K562 (cell line): ENCODE results near the gene SH3YL1. TPM values are rescaled to one million over a fixed set of nuclear protein-coding genes. Genes with fewer than 3 reads are reported as not detected.

ENCODE experiments used
- ATAC-seq: fragments of 200-7000 bp; cut with Tn5 transposase; 3 replicates; pipeline ENCODE4 v1.9.1; 2020; ENCODE audit warnings: moderate library complexity
- BruUV-seq: library from RNA; stranded (reverse); fragments of 400-500 nt; replicated peaks from 2 replicates; lab custom pipeline; 2021; lab: Mats Ljungman, UMichigan
- CTCF ChIA-PET: fragments of 300-600 bp; formaldehyde crosslinking; extraction: SDS; loops from one replicate; lab custom pipeline; 2021; ENCODE audit warnings: low intra/inter-chr PET ratio; lab: Yijun Ruan, JAX
- POLR2A ChIA-PET: fragments of 300-600, 350-650 bp; sonication (Branson Sonifier 250); formaldehyde crosslinking; extraction: SDS; loops from one replicate; lab custom pipeline; 2021; ENCODE audit warnings: antibody characterized with exemption, inconsistent platforms; lab: Yijun Ruan, JAX
- DNase-seq, 4 experiments: peaks; one replicate each; pipeline versions ENCODE4 v3.0.0 to v3.0.0-alpha.2; 2011 to 2018; ENCODE audit warnings: low spot score in 3 of 4, mixed read lengths in 3 of 4; ENCODE audit errors: extremely low read depth in 1 of 4
- FAIRE-seq: peaks from 2 replicates; lab custom pipeline; 2011; peaks lifted over from hg19 to GRCh38; lab: Jason Lieb, UNC
- H2AFZ ChIP-seq: 2 replicates; pipeline ENCODE4 v1.6.0; 2011; ENCODE audit warnings: low read depth, low read length, control low read depth, inconsistent platforms
- H3K27ac ChIP-seq: fragments of 200-600 bp; 3 replicates; pipeline ENCODE4 v1.8.0; 2011; ENCODE audit warnings: low read depth, mild to moderate bottlenecking, control low read depth, inconsistent platforms, low read length, moderate library complexity, mixed read lengths; ENCODE audit errors: extremely low read depth
- H3K27me3 ChIP-seq, 2 experiments: fragments of 300-600 bp in 1 of 2; 2 replicates in 1 of 2; 3 replicates in 1 of 2; pipeline versions ENCODE4 v1.6.0 to v1.8.0; 2011; ENCODE audit warnings: inconsistent platforms in 2 of 2, low read length in 2 of 2, mild to moderate bottlenecking in 1 of 2, mixed read lengths in 1 of 2, moderate library complexity in 1 of 2; ENCODE audit not compliant: control insufficient read depth in 2 of 2, insufficient read depth in 2 of 2
- H3K36me3 ChIP-seq: fragments of 300-600 bp; 3 replicates; pipeline ENCODE4 v1.8.0; 2011; ENCODE audit warnings: mild to moderate bottlenecking, low read length, inconsistent platforms; ENCODE audit not compliant: control insufficient read depth, insufficient read depth
- H3K4me1 ChIP-seq, 2 experiments: fragments of 200-600 bp in 1 of 2; replicated peaks in 1 of 2; 2 replicates in 1 of 2; 3 replicates in 1 of 2; pipeline versions ENCODE4 v1.5.1 to v1.8.0; 2011; ENCODE audit warnings: inconsistent platforms in 2 of 2, low read length in 2 of 2, mild to moderate bottlenecking in 1 of 2, mixed read lengths in 1 of 2, moderate library complexity in 1 of 2; ENCODE audit not compliant: control insufficient read depth in 2 of 2, insufficient read depth in 2 of 2
- H3K4me2 ChIP-seq: 2 replicates; pipeline ENCODE4 v1.6.1; 2011; ENCODE audit warnings: low read length, control low read depth, inconsistent platforms, mixed read lengths; ENCODE audit not compliant: insufficient read depth
- H3K4me3 ChIP-seq: fragments of 200-600 bp; sonication (generic), shearing (Covaris generic); 2 replicates; pipeline ENCODE4 v1.5.1; 2016; ENCODE audit warnings: control low read depth, inconsistent platforms
- H3K79me2 ChIP-seq: fragments of 200-600 bp; 3 replicates; pipeline ENCODE4 v1.8.0; 2011; ENCODE audit warnings: low read length, inconsistent platforms; ENCODE audit not compliant: control insufficient read depth, insufficient read depth
- H3K9ac ChIP-seq, 2 experiments: 2 replicates each; pipeline versions ENCODE4 v1.6.0 to v1.6.1; 2011; ENCODE audit warnings: low read depth in 2 of 2, low read length in 2 of 2, control low read depth in 1 of 2, inconsistent platforms in 1 of 2, mild to moderate bottlenecking in 1 of 2, mixed read lengths in 1 of 2; ENCODE audit not compliant: insufficient read depth in 1 of 2
- H3K9me1 ChIP-seq: one replicate; pipeline ENCODE4 v1.6.0; 2011; ENCODE audit warnings: inconsistent platforms, mild to moderate bottlenecking, low read length, moderate library complexity; ENCODE audit not compliant: control insufficient read depth, insufficient read depth
- H3K9me3 ChIP-seq: replicated peaks from 2 replicates; pipeline ENCODE4 v1.5.1; 2011; ENCODE audit warnings: low read depth, low read length, inconsistent platforms; ENCODE audit not compliant: control insufficient read depth, insufficient read depth
- H4K20me1 ChIP-seq: replicated peaks from 2 replicates; pipeline ENCODE4 v1.6.1; 2011; ENCODE audit warnings: low read length, inconsistent platforms, mixed read lengths; ENCODE audit not compliant: control insufficient read depth, insufficient read depth
- ARNT ChIP-seq, 2 experiments: fragments of 450-650 bp; IDR thresholded peaks; 2 replicates each; pipeline ENCODE4 v1.6.1; 2016; ENCODE audit warnings: mild to moderate bottlenecking in 1 of 2
- EHMT2 ChIP-seq: fragments of 450-650 bp; IDR thresholded peaks from 2 replicates; pipeline ENCODE4 v1.6.1; 2018; ENCODE audit warnings: antibody characterized with exemption
- HLTF ChIP-seq: fragments of 450-650 bp; IDR thresholded peaks from 2 replicates; pipeline ENCODE4 v1.6.1; 2016
- PBX2 ChIP-seq, 2 experiments: IDR thresholded peaks in 1 of 2; conservative IDR thresholded peaks in 1 of 2; 2 replicates each; pipeline ENCODE4 v1.6.1; 2016; ENCODE audit warnings: low read depth in 2 of 2, mild to moderate bottlenecking in 1 of 2, missing compliant biosample characterization in 1 of 2, missing genetic modification characterization in 1 of 2, moderate library complexity in 1 of 2
- SPI1 ChIP-seq: IDR thresholded peaks from 2 replicates; pipeline ENCODE4 v1.6.1; 2011; ENCODE audit warnings: low read depth, low read length, control low read depth, borderline replicate concordance
- THAP12 ChIP-seq: fragments of 250-450 bp; sonication (Bioruptor Pico); IDR thresholded peaks from 2 replicates; pipeline ENCODE4 v1.9.0; 2021; ENCODE audit warnings: mild to moderate bottlenecking, inconsistent platforms
- TOE1 ChIP-seq, 2 experiments: fragments of 450-650 bp in 1 of 2; sonication (generic) in 1 of 2; formaldehyde crosslinking in 1 of 2; IDR thresholded peaks; 2 replicates each; pipeline versions ENCODE4 v1.7.1 to v1.8.0; 2016 to 2022; ENCODE audit warnings: borderline replicate concordance in 2 of 2, mild to moderate bottlenecking in 2 of 2, antibody characterized with exemption in 1 of 2, inconsistent platforms in 1 of 2, low read depth in 1 of 2, missing genetic modification reagents in 1 of 2, moderate library complexity in 1 of 2
- ZNF143 ChIP-seq: sonication (generic); formaldehyde crosslinking; IDR thresholded peaks from 2 replicates; pipeline ENCODE4 v1.9.0; 2022; ENCODE audit warnings: mild to moderate bottlenecking, missing genetic modification reagents
- WGBS: fragments of 100-300 bp; shearing (Covaris generic); methylation state at CpG from one replicate; pipeline ENCODE4 v1.1.6; 2016; ENCODE audit warnings: low coverage, mixed read lengths; ENCODE audit not compliant: insufficient coverage; ENCODE audit errors: missing lambda C conversion rate; 5-methylcytosine and 5-hydroxymethylcytosine counted together
- in situ Hi-C: fragments of 300-500 bp; cut with MboI; formaldehyde crosslinking; loops from 4 replicates; pipeline ENCODE4 v1.15.0; 2018; ENCODE audit warnings: inconsistent platforms, mixed read lengths
- intact Hi-C: fragments of 100-400 bp; cut with micrococcal nuclease; formaldehyde crosslinking; loops from 2 replicates; pipeline ENCODE4 v1.14.2; 2022
- polyA plus RNA-seq, 8 experiments: library from polyadenylated mRNA; depleted of rRNA in 4 of 8; stranded (reverse) in 5 of 8; unstranded in 3 of 8; fragments of >200 nt; fragmentation: Nextera tagmentation in 2 of 8; fragmentation: Illumina TruSeq in 1 of 8; extraction: Ambion mirVana in 2 of 8; extraction: Trizol in 1 of 8; gene quantifications; 2 replicates each; pipeline versions ENCODE4 v1.2.1 to v1.2.3, GENCODE V29; 2011 to 2014; ENCODE audit warnings: inconsistent platforms in 1 of 8, missing spikeins in 1 of 8
- total RNA-seq, 7 experiments: library from RNA; depleted of rRNA in 6 of 7; stranded (reverse); fragments of >200 nt in 6 of 7; fragmentation: Illumina TruSeq in 2 of 7; extraction: Trizol in 2 of 7; gene quantifications; 2 replicates each; pipeline versions ENCODE4 v1.2.1 to v1.2.3, GENCODE V29; 2011 to 2021; ENCODE audit warnings: low replicate concordance in 1 of 7

Gene SH3YL1
- total and polyA plus RNA-seq, 9 of the 15 experiments (the other 6 are each of a cell fraction or from before 2014, with no cell fraction given) = 3.9 to 7.8 (median 5.3) TPM

GRCh38 chr2:269356-270030 is 5.7 kb upstream of the SH3YL1 start:
- peaks cover 77% of the 10 kb centered on the region for H3K36me3 ChIP-seq
- in situ Hi-C loops = no loop called here

GRCh38 chr2:268323-268722 is 4.5 kb upstream of the SH3YL1 start:
- BruUV-seq = no TSS peak
- Histone ChIP-seq H3K4me2 (no peak overlapping the region), H3K9me3 (no peaks in the 10 kb centered on the region), H3K9me1 (peaks cover 8% of the 10 kb centered on the region), H2AFZ (no peak overlapping the region), H3K27ac (no peak overlapping the region), H3K79me2 (peaks cover 89% of the 10 kb centered on the region), H3K27me3 (no peaks in the 10 kb centered on the region; a peak in 1 of 5 replicates), H3K4me1 (peaks cover 11 to 27% of the 10 kb centered on the region in 2 experiments; a peak in 4 of 5 replicates), H3K9ac (no peak overlapping the region)
- in situ Hi-C loops (no loop called here), intact Hi-C loops (no loop called here)
- POLR2A ChIA-PET = no interaction called here
- peak; percentile 50 for ATAC-seq
- TF ChIP-seq ZNF143 (CRISPR knock-in tag) (no peak), HLTF (no peak), ARNT (IDR thresholded peaks at IDR 0.05) (no peak), EHMT2 (no peak), PBX2 (CRISPR knock-in tag; IDR thresholded peaks at IDR 0.05; ENCODE audit: low read depth) (no peak), PBX2 (tag; conservative IDR thresholded peaks at IDR 0.05; ENCODE audit: low read depth) (no peak), THAP12 (CRISPR knock-in tag) (no peak)
- TF ChIP-seq, all 486 proteins: peak for 0
- Histone ChIP-seq H3K36me3 (peaks cover 65% of the 10 kb centered on the region), H3K4me3 (no peak overlapping the region), H4K20me1 (peaks cover 41% of the 10 kb centered on the region)
- CTCF ChIA-PET = no interaction called here
- FAIRE-seq (no peak), DNase-seq (peak in 2 of 4 experiments; percentile 47 to 58)

More at GRCh38 chr2:269356-270030, 5.7 kb upstream of the SH3YL1 start:
- Histone ChIP-seq H2AFZ (no peak overlapping the region), H3K79me2 (peaks cover 100% of the 10 kb centered on the region), H3K4me2 (no peak overlapping the region), H3K9me1 (peaks cover 8% of the 10 kb centered on the region), H3K9me3 (no peaks in the 10 kb centered on the region), H3K4me1 (peaks cover 0 to 27% of the 10 kb centered on the region in 2 experiments; a peak in 3 of 5 replicates), H3K27ac (no peak overlapping the region), H4K20me1 (peaks cover 41% of the 10 kb centered on the region), H3K9ac (no peak overlapping the region), H3K4me3 (no peak overlapping the region), H3K27me3 (no peaks in the 10 kb centered on the region; a peak in 1 of 5 replicates)
- intact Hi-C loops = no loop called here
- ATAC-seq (no peak), FAIRE-seq (no peak), DNase-seq (no peak)
- BruUV-seq = no TSS peak
- ChIA-PET POLR2A (interaction anchor here (0.5 kb wide), 1 partner anchor 12 kb away, joined by 3 read pairs; no protein-coding TSS in a partner anchor), CTCF (no interaction called here)
- WGBS = 44% methylated on average over 4 of the region's 4 CpGs
- TF ChIP-seq TOE1 (IDR thresholded peaks at IDR 0.05; ENCODE audit: borderline replicate concordance) (no peak), TOE1 (CRISPR knock-in tag; IDR thresholded peaks at IDR 0.05; ENCODE audit: borderline replicate concordance, low read depth) (no peak), SPI1 (peak; percentile 89)
